Progenitor cell of endocrine pancreas (in vitro differentiated cells): Measurements from ENCODE around the gene MVB12B. TPM values are rescaled to one million over a fixed set of nuclear protein-coding genes. Genes with fewer than 3 reads are reported as not detected.

Source experiments
- DNase-seq: peaks from one replicate; pipeline ENCODE4 v3.0.0; 2021; ENCODE audit warnings: low spot score; ENCODE audit not compliant: unreplicated experiment
- H3K27ac Mint-ChIP-seq: 2 replicates; pipeline ENCODE4 v1.8.0; 2021; ENCODE audit warnings: mild to moderate bottlenecking, moderate library complexity, mixed read lengths
- H3K27me3 Mint-ChIP-seq: 2 replicates; pipeline ENCODE4 v1.8.0; 2021; ENCODE audit warnings: mixed read lengths
- H3K36me3 Mint-ChIP-seq: 2 replicates; pipeline ENCODE4 v1.8.0; 2022; ENCODE audit warnings: mixed read lengths; ENCODE audit not compliant: insufficient read depth
- H3K4me1 Mint-ChIP-seq: 2 replicates; pipeline ENCODE4 v1.8.0; 2021; ENCODE audit warnings: low read depth, mixed read lengths
- H3K4me3 Mint-ChIP-seq: 2 replicates; pipeline ENCODE4 v1.8.0; 2021; ENCODE audit warnings: low read depth, mild to moderate bottlenecking, moderate library complexity, mixed read lengths
- H3K9me3 Mint-ChIP-seq: 2 replicates; pipeline ENCODE4 v1.8.0; 2021; ENCODE audit warnings: low read depth, mixed read lengths
- total RNA-seq: library from RNA; stranded (reverse); gene quantifications from 2 replicates; pipeline ENCODE4 v1.2.1, GENCODE V29; 2021
- TF ChIP-seq, protein P1 (sequence below): fragments of 200-600 bp; sonication (generic); IDR thresholded peaks from one replicate; pipeline ENCODE4 v1.5.0; 2021; ENCODE audit warnings: antibody characterized with exemption, mild to moderate bottlenecking; ENCODE audit not compliant: unreplicated experiment

Gene MVB12B
- total RNA-seq, 1 donor from 2014 or later, result 34.6 TPM

- DNase-seq, result no peak
Observed at GRCh38 chr9:126482361-126483044, 155.9 kb downstream of the MVB12B start.

DNA sequence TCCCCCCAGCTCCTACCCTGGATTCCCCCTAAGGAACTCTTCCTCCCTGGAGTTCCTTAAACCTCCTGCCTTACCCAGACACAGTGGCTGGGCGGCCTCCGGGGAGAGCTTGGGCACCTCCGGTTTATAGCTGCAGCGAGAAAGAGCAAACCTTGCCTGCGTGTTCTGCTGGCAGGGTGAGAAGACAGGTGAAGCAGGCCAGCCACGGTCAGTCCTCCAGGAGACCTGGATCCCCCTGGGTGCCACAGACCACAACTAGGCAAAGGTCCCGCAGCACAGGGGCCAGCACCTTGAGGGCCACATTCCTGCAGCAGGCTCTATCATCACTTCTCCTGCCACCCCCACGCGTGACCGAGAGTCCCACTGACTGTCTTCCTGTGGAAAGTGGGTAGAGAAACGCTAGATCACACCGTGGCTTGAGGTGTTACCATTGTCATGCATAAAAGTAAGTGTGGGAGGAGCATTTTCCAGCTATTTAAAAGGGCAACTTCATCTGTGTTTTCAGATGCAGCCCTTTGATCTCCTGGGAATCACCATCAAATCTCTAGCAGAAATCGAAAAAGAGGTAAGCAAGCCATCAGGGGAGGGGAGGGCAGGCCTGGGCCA lies 156.9 kb downstream of the MVB12B start:
- no peak overlapping the region for H3K27ac Mint-ChIP-seq
- DNase-seq, result no peak
- no peaks in the 10 kb centered on the region for H3K9me3 Mint-ChIP-seq
- H3K36me3 Mint-ChIP-seq, result peaks cover 2% of the 10 kb centered on the region
- no peak overlapping the region for H3K4me3 Mint-ChIP-seq
- TF ChIP-seq, protein P1, sequence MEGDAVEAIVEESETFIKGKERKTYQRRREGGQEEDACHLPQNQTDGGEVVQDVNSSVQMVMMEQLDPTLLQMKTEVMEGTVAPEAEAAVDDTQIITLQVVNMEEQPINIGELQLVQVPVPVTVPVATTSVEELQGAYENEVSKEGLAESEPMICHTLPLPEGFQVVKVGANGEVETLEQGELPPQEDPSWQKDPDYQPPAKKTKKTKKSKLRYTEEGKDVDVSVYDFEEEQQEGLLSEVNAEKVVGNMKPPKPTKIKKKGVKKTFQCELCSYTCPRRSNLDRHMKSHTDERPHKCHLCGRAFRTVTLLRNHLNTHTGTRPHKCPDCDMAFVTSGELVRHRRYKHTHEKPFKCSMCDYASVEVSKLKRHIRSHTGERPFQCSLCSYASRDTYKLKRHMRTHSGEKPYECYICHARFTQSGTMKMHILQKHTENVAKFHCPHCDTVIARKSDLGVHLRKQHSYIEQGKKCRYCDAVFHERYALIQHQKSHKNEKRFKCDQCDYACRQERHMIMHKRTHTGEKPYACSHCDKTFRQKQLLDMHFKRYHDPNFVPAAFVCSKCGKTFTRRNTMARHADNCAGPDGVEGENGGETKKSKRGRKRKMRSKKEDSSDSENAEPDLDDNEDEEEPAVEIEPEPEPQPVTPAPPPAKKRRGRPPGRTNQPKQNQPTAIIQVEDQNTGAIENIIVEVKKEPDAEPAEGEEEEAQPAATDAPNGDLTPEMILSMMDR, result no peak
- no peaks in the 10 kb centered on the region for H3K4me1 Mint-ChIP-seq
- no peaks in the 10 kb centered on the region for H3K27me3 Mint-ChIP-seq

More at GRCh38 chr9:126482361-126483044, 155.9 kb downstream of the MVB12B start:
- H3K4me3 Mint-ChIP-seq, result no peak overlapping the region
- H3K27ac Mint-ChIP-seq, result no peak overlapping the region
- H3K4me1 Mint-ChIP-seq, result no peaks in the 10 kb centered on the region
- no peaks in the 10 kb centered on the region for H3K27me3 Mint-ChIP-seq
- H3K36me3 Mint-ChIP-seq, result peaks cover 2% of the 10 kb centered on the region
- no peaks in the 10 kb centered on the region for H3K9me3 Mint-ChIP-seq
- TF ChIP-seq, protein P1, result peak; percentile 19

- Mint-ChIP-seq H3K27ac (no peak overlapping the region), H3K4me3 (no peak overlapping the region), H3K4me1 (no peaks in the 10 kb centered on the region), H3K9me3 (no peaks in the 10 kb centered on the region), H3K27me3 (no peaks in the 10 kb centered on the region), H3K36me3 (no peaks in the 10 kb centered on the region)
- no peak for DNase-seq
- TF ChIP-seq, protein P1, result no peak
Observed at GRCh38 chr9:126485662-126486061, 159.0 kb downstream of the MVB12B start.

GRCh38 chr9:126486276-126486675 lies 159.6 kb downstream of the MVB12B start:
- Mint-ChIP-seq H3K9me3 (no peaks in the 10 kb centered on the region), H3K27ac (no peak overlapping the region), H3K36me3 (no peaks in the 10 kb centered on the region), H3K4me3 (no peak overlapping the region), H3K27me3 (no peaks in the 10 kb centered on the region), H3K4me1 (no peaks in the 10 kb centered on the region)
- no peak for DNase-seq
- TF ChIP-seq, protein P1, result no peak

GRCh38 chr9:126487856-126488255 lies 161.2 kb downstream of the MVB12B start:
- DNase-seq, result no peak

More at GRCh38 chr9:126487856-126488255, 161.2 kb downstream of the MVB12B start:
- H3K36me3 Mint-ChIP-seq, result no peaks in the 10 kb centered on the region
- no peaks in the 10 kb centered on the region for H3K27me3 Mint-ChIP-seq
- TF ChIP-seq, protein P1, result no peak
- H3K9me3 Mint-ChIP-seq, result no peaks in the 10 kb centered on the region
- no peaks in the 10 kb centered on the region for H3K4me1 Mint-ChIP-seq
- no peak overlapping the region for H3K4me3 Mint-ChIP-seq
- H3K27ac Mint-ChIP-seq, result no peak overlapping the region
